K562 (cell line): ENCODE data around the gene GALNT18. TPM values are rescaled to one million over a fixed set of nuclear protein-coding genes. Genes with fewer than 3 reads are reported as not detected.

Source experiments
- ATAC-seq: fragments of 200-7000 bp; cut with Tn5 transposase; 3 replicates; pipeline ENCODE4 v1.9.1; 2020; ENCODE audit warnings: moderate library complexity
- BruUV-seq: library from RNA; stranded (reverse); fragments of 400-500 nt; replicated peaks from 2 replicates; lab custom pipeline; 2021; lab: Mats Ljungman, UMichigan
- CTCF ChIA-PET: fragments of 300-600 bp; formaldehyde crosslinking; extraction: SDS; loops from one replicate; lab custom pipeline; 2021; ENCODE audit warnings: low intra/inter-chr PET ratio; lab: Yijun Ruan, JAX
- POLR2A ChIA-PET: fragments of 300-600, 350-650 bp; sonication (Branson Sonifier 250); formaldehyde crosslinking; extraction: SDS; loops from one replicate; lab custom pipeline; 2021; ENCODE audit warnings: antibody characterized with exemption, inconsistent platforms; lab: Yijun Ruan, JAX
- DNase-seq, 4 experiments: peaks; one replicate each; pipeline versions ENCODE4 v3.0.0 to v3.0.0-alpha.2; 2011 to 2018; ENCODE audit warnings: low spot score in 3 of 4, mixed read lengths in 3 of 4; ENCODE audit errors: extremely low read depth in 1 of 4
- FAIRE-seq: peaks from 2 replicates; lab custom pipeline; 2011; peaks lifted over from hg19 to GRCh38; lab: Jason Lieb, UNC
- H2AFZ ChIP-seq: 2 replicates; pipeline ENCODE4 v1.6.0; 2011; ENCODE audit warnings: low read depth, low read length, control low read depth, inconsistent platforms
- H3K27ac ChIP-seq: fragments of 200-600 bp; 3 replicates; pipeline ENCODE4 v1.8.0; 2011; ENCODE audit warnings: low read depth, mild to moderate bottlenecking, control low read depth, inconsistent platforms, low read length, moderate library complexity, mixed read lengths; ENCODE audit errors: extremely low read depth
- H3K27me3 ChIP-seq, 2 experiments: fragments of 300-600 bp in 1 of 2; 2 replicates in 1 of 2; 3 replicates in 1 of 2; pipeline versions ENCODE4 v1.6.0 to v1.8.0; 2011; ENCODE audit warnings: inconsistent platforms in 2 of 2, low read length in 2 of 2, mild to moderate bottlenecking in 1 of 2, mixed read lengths in 1 of 2, moderate library complexity in 1 of 2; ENCODE audit not compliant: control insufficient read depth in 2 of 2, insufficient read depth in 2 of 2
- H3K36me3 ChIP-seq: fragments of 300-600 bp; 3 replicates; pipeline ENCODE4 v1.8.0; 2011; ENCODE audit warnings: mild to moderate bottlenecking, low read length, inconsistent platforms; ENCODE audit not compliant: control insufficient read depth, insufficient read depth
- H3K4me1 ChIP-seq, 2 experiments: fragments of 200-600 bp in 1 of 2; replicated peaks in 1 of 2; 2 replicates in 1 of 2; 3 replicates in 1 of 2; pipeline versions ENCODE4 v1.5.1 to v1.8.0; 2011; ENCODE audit warnings: inconsistent platforms in 2 of 2, low read length in 2 of 2, mild to moderate bottlenecking in 1 of 2, mixed read lengths in 1 of 2, moderate library complexity in 1 of 2; ENCODE audit not compliant: control insufficient read depth in 2 of 2, insufficient read depth in 2 of 2
- H3K4me2 ChIP-seq: 2 replicates; pipeline ENCODE4 v1.6.1; 2011; ENCODE audit warnings: low read length, control low read depth, inconsistent platforms, mixed read lengths; ENCODE audit not compliant: insufficient read depth
- H3K4me3 ChIP-seq: fragments of 200-600 bp; sonication (generic), shearing (Covaris generic); 2 replicates; pipeline ENCODE4 v1.5.1; 2016; ENCODE audit warnings: control low read depth, inconsistent platforms
- H3K79me2 ChIP-seq: fragments of 200-600 bp; 3 replicates; pipeline ENCODE4 v1.8.0; 2011; ENCODE audit warnings: low read length, inconsistent platforms; ENCODE audit not compliant: control insufficient read depth, insufficient read depth
- H3K9ac ChIP-seq, 2 experiments: 2 replicates each; pipeline versions ENCODE4 v1.6.0 to v1.6.1; 2011; ENCODE audit warnings: low read depth in 2 of 2, low read length in 2 of 2, control low read depth in 1 of 2, inconsistent platforms in 1 of 2, mild to moderate bottlenecking in 1 of 2, mixed read lengths in 1 of 2; ENCODE audit not compliant: insufficient read depth in 1 of 2
- H3K9me1 ChIP-seq: one replicate; pipeline ENCODE4 v1.6.0; 2011; ENCODE audit warnings: inconsistent platforms, mild to moderate bottlenecking, low read length, moderate library complexity; ENCODE audit not compliant: control insufficient read depth, insufficient read depth
- H3K9me3 ChIP-seq: replicated peaks from 2 replicates; pipeline ENCODE4 v1.5.1; 2011; ENCODE audit warnings: low read depth, low read length, inconsistent platforms; ENCODE audit not compliant: control insufficient read depth, insufficient read depth
- H4K20me1 ChIP-seq: replicated peaks from 2 replicates; pipeline ENCODE4 v1.6.1; 2011; ENCODE audit warnings: low read length, inconsistent platforms, mixed read lengths; ENCODE audit not compliant: control insufficient read depth, insufficient read depth
- CBX8 ChIP-seq: fragments of 200-600 bp; sonication (generic); IDR thresholded peaks from 2 replicates; pipeline ENCODE4 v1.6.1; 2012; ENCODE audit warnings: borderline replicate concordance, mixed run types, low read depth, mild to moderate bottlenecking, moderate library complexity, mixed read lengths, low read length, control low read depth, inconsistent platforms; ENCODE audit not compliant: poor library complexity, severe bottlenecking; ENCODE audit errors: extremely low read depth
- JUND ChIP-seq, 2 experiments: IDR thresholded peaks; 2 replicates in 1 of 2; 3 replicates in 1 of 2; pipeline ENCODE4 v1.6.1; 2011; ENCODE audit warnings: borderline replicate concordance in 2 of 2, low read depth in 2 of 2, low read length in 2 of 2, improper control_type of control experiment in 1 of 2, missing biosample characterization in 1 of 2, missing genetic modification characterization in 1 of 2, missing genetic modification reagents in 1 of 2
- MAFF ChIP-seq: IDR thresholded peaks from 2 replicates; pipeline ENCODE4 v1.6.1; 2012; ENCODE audit warnings: low read length, improper control_type of control experiment
- MAZ ChIP-seq, 2 experiments: fragments of 450-650 bp in 1 of 2; sonication (generic) in 1 of 2; formaldehyde crosslinking; IDR thresholded peaks in 1 of 2; conservative IDR thresholded peaks in 1 of 2; 2 replicates each; pipeline versions ENCODE4 v1.4.0 to v1.5.0; 2020; ENCODE audit warnings: mild to moderate bottlenecking in 1 of 2, missing genetic modification reagents in 1 of 2
- NFXL1 ChIP-seq: fragments of 450-650 bp; formaldehyde crosslinking; IDR thresholded peaks from 2 replicates; pipeline ENCODE4 v1.4.0; 2021; ENCODE audit warnings: mild to moderate bottlenecking
- NR3C1 ChIP-seq: sonication (generic); formaldehyde crosslinking; IDR thresholded peaks from 2 replicates; pipeline ENCODE4 v1.8.1; 2022; ENCODE audit warnings: missing genetic modification reagents
- PHTF2 ChIP-seq: fragments of 250-450 bp; sonication (Bioruptor Pico); IDR thresholded peaks from 2 replicates; pipeline ENCODE4 v1.5.0; 2021; ENCODE audit warnings: mild to moderate bottlenecking
- RBBP5 ChIP-seq: fragments of 200-600 bp; sonication (generic); IDR thresholded peaks from 2 replicates; pipeline ENCODE4 v1.6.1; 2012; ENCODE audit warnings: borderline replicate concordance, mild to moderate bottlenecking, low read length, control low read depth, inconsistent platforms; ENCODE audit not compliant: insufficient read depth, poor library complexity, severe bottlenecking
- RBM25 ChIP-seq: fragments of 200-400 bp; formaldehyde crosslinking; IDR thresholded peaks from 2 replicates; pipeline ENCODE4 v1.6.1; 2018; ENCODE audit warnings: low read length, low read depth, moderate library complexity; ENCODE audit not compliant: severe bottlenecking
- SAFB ChIP-seq: fragments of 200-400 bp; formaldehyde crosslinking; IDR thresholded peaks from 2 replicates; pipeline ENCODE4 v1.6.1; 2017; ENCODE audit warnings: low read depth, low read length, borderline replicate concordance
- SMARCC2 ChIP-seq: fragments of 450-650 bp; IDR thresholded peaks from 2 replicates; pipeline ENCODE4 v1.6.1; 2017; ENCODE audit warnings: antibody characterized with exemption, moderate library complexity, mild to moderate bottlenecking, low read depth
- TAF15 ChIP-seq: fragments of 200-400 bp; formaldehyde crosslinking; IDR thresholded peaks from 2 replicates; pipeline ENCODE4 v1.6.1; 2017; ENCODE audit warnings: mild to moderate bottlenecking, low read depth, low read length, moderate library complexity
- ZC3H4 ChIP-seq: sonication (generic); formaldehyde crosslinking; IDR thresholded peaks from 2 replicates; pipeline ENCODE4 v1.9.0; 2021; ENCODE audit warnings: missing genetic modification reagents, borderline replicate concordance
- ZKSCAN3 ChIP-seq: fragments of 250-450 bp; sonication (Bioruptor Pico); IDR thresholded peaks from 2 replicates; pipeline ENCODE4 v1.4.0; 2020
- WGBS: fragments of 100-300 bp; shearing (Covaris generic); methylation state at CpG from one replicate; pipeline ENCODE4 v1.1.6; 2016; ENCODE audit warnings: low coverage, mixed read lengths; ENCODE audit not compliant: insufficient coverage; ENCODE audit errors: missing lambda C conversion rate; 5-methylcytosine and 5-hydroxymethylcytosine counted together
- in situ Hi-C: fragments of 300-500 bp; cut with MboI; formaldehyde crosslinking; loops from 4 replicates; pipeline ENCODE4 v1.15.0; 2018; ENCODE audit warnings: inconsistent platforms, mixed read lengths
- intact Hi-C: fragments of 100-400 bp; cut with micrococcal nuclease; formaldehyde crosslinking; loops from 2 replicates; pipeline ENCODE4 v1.14.2; 2022
- polyA plus RNA-seq, 8 experiments: library from polyadenylated mRNA; depleted of rRNA in 4 of 8; stranded (reverse) in 5 of 8; unstranded in 3 of 8; fragments of >200 nt; fragmentation: Nextera tagmentation in 2 of 8; fragmentation: Illumina TruSeq in 1 of 8; extraction: Ambion mirVana in 2 of 8; extraction: Trizol in 1 of 8; gene quantifications; 2 replicates each; pipeline versions ENCODE4 v1.2.1 to v1.2.3, GENCODE V29; 2011 to 2014; ENCODE audit warnings: inconsistent platforms in 1 of 8, missing spikeins in 1 of 8
- total RNA-seq, 7 experiments: library from RNA; depleted of rRNA in 6 of 7; stranded (reverse); fragments of >200 nt in 6 of 7; fragmentation: Illumina TruSeq in 2 of 7; extraction: Trizol in 2 of 7; gene quantifications; 2 replicates each; pipeline versions ENCODE4 v1.2.1 to v1.2.3, GENCODE V29; 2011 to 2021; ENCODE audit warnings: low replicate concordance in 1 of 7
- TF ChIP-seq, protein P1 (sequence below): fragments of 250-450 bp; sonication (Bioruptor Pico); IDR thresholded peaks from 2 replicates; pipeline ENCODE4 v1.6.1; 2021; ENCODE audit warnings: mild to moderate bottlenecking

Gene GALNT18
- total and polyA plus RNA-seq, 9 of the 15 experiments (the other 6 are each of a cell fraction or from before 2014, with no cell fraction given): not detected

DNA sequence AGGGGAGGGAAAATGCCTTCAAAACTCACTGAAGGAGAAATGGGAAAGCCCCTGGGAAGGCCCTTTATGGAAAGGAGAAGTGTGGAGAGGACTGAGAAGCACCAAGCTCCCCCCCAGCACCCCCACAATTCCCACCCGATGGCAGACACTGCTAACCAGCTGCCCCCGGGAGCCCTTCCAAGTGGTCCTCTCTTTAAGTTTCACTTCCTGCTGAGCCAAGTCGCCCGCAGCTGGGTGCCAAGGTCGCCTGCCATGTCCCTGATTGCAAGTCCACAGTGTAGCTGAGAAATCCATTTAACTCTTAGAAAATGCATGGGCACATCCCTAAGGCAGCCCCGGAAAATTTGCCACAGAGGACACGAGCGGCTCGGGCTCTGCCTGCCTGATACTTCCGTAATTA lies 68.2 kb downstream of the GALNT18 start:
- no TSS peak for BruUV-seq
- H3K36me3 ChIP-seq: no peaks in the 10 kb centered on the region
- no peak for ATAC-seq
- no peaks in the 10 kb centered on the region; the same call in 1 of the 2 replicates for H4K20me1 ChIP-seq
- H3K4me1 ChIP-seq: no peaks in the 10 kb centered on the region
- WGBS: 1% methylated on average over 10 of the region's 10 CpGs
- no peak overlapping the region for H3K27ac ChIP-seq
- in situ Hi-C loops: no loop called here
- ChIA-PET POLR2A (no interaction called here), CTCF (no interaction called here)
- peaks cover 0 to 19% of the 10 kb centered on the region in 2 experiments; a peak in 1 of 5 replicates for H3K27me3 ChIP-seq
- no peak overlapping the region for H3K4me2 ChIP-seq
- H3K79me2 ChIP-seq: no peaks in the 10 kb centered on the region
- H3K4me3 ChIP-seq: no peak overlapping the region
- TF ChIP-seq JUND (IDR thresholded peaks at IDR 0.05; ENCODE audit: borderline replicate concordance, low read depth, low read length) (no peak), JUND (tag; IDR thresholded peaks at IDR 0.05; ENCODE audit: borderline replicate concordance, low read depth, low read length) (no peak), RBBP5 (no peak), SMARCC2 (no peak), ZC3H4 (CRISPR knock-in tag) (no peak), CBX8 (no peak), NFXL1 (CRISPR knock-in tag) (no peak), NR3C1 (CRISPR knock-in tag) (no peak), SAFB (no peak), MAFF (no peak), RBM25 (no peak), ZKSCAN3 (CRISPR knock-in tag) (no peak), MAZ (CRISPR knock-in tag; conservative IDR thresholded peaks at IDR 0.05 in 1 of 2, IDR thresholded peaks at IDR 0.05 in 1 of 2) (no peak), PHTF2 (CRISPR knock-in tag) (no peak), TAF15 (no peak)
- TF ChIP-seq, protein P1, sequence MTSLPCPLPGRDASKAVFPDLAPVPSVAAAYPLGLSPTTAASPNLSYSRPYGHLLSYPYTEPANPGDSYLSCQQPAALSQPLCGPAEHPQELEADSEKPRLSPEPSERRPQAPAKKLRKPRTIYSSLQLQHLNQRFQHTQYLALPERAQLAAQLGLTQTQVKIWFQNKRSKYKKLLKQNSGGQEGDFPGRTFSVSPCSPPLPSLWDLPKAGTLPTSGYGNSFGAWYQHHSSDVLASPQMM (CRISPR knock-in tag): no peak
- TF ChIP-seq, all 486 proteins: peak for 0
- no peak for DNase-seq
- H3K9ac ChIP-seq: no peak overlapping the region
- no peak for FAIRE-seq
- no peaks in the 10 kb centered on the region for H3K9me1 ChIP-seq
- intact Hi-C loops: no loop called here
- H3K9me3 ChIP-seq: no peaks in the 10 kb centered on the region
- H2AFZ ChIP-seq: no peak overlapping the region
